Endothelial cell of umbilical vein (primary cell): Measurements from ENCODE around the gene OVOL3. TPM values are rescaled to one million over a fixed set of nuclear protein-coding genes. Genes with fewer than 3 reads are reported as not detected.
A peak's percentile ranks its signal among the peaks of the same experiment; 100 is the strongest.

ENCODE experiments used
- BruUV-seq: library from RNA; stranded (reverse); fragments of 400-500 nt; replicated peaks from 2 replicates; lab custom pipeline; 2021; lab: Mats Ljungman, UMichigan
- CTCF ChIA-PET: fragments of 300-600, 350-600 bp; sonication (Branson Sonifier 250); formaldehyde crosslinking; loops from one replicate; lab custom pipeline; 2021; ENCODE audit warnings: antibody characterized with exemption, inconsistent platforms; lab: Charles Lee
- POLR2A ChIA-PET: fragments of 300-600, 350-600 bp; sonication (Branson Sonifier 250); formaldehyde crosslinking; loops from one replicate; lab custom pipeline; 2021; ENCODE audit warnings: antibody characterized with exemption, inconsistent platforms; lab: Charles Lee
- DNase-seq: peaks from one replicate; pipeline ENCODE4 v3.0.0-alpha.2; 2011; ENCODE audit warnings: low read depth, low spot score
- FAIRE-seq: peaks from 2 replicates; lab custom pipeline; 2011; peaks lifted over from hg19 to GRCh38; lab: Jason Lieb, UNC
- H2AFZ ChIP-seq: 2 replicates; pipeline ENCODE4 v1.6.0; 2012; ENCODE audit warnings: low read depth, low read length, control low read depth, inconsistent platforms
- H3K27ac ChIP-seq: 2 replicates; pipeline ENCODE4 v1.5.1; 2011; ENCODE audit warnings: low read depth, mild to moderate bottlenecking, control low read depth, low read length, moderate library complexity; ENCODE audit not compliant: insufficient read depth
- H3K27me3 ChIP-seq, 2 experiments: 2 replicates each; pipeline versions ENCODE4 v1.6.0 to v1.6.1; 2011; ENCODE audit warnings: low read length in 2 of 2, mixed read lengths in 1 of 2; ENCODE audit not compliant: control insufficient read depth in 2 of 2, insufficient read depth in 2 of 2
- H3K36me3 ChIP-seq, 2 experiments: 2 replicates in 1 of 2; 3 replicates in 1 of 2; pipeline ENCODE4 v1.5.1; 2011; ENCODE audit warnings: low read length in 2 of 2, mild to moderate bottlenecking in 1 of 2, moderate library complexity in 1 of 2; ENCODE audit not compliant: control insufficient read depth in 2 of 2, insufficient read depth in 2 of 2; ENCODE audit errors: extremely low read depth in 1 of 2
- H3K4me1 ChIP-seq: 3 replicates; pipeline ENCODE4 v1.5.1; 2011; ENCODE audit warnings: mild to moderate bottlenecking, low read length; ENCODE audit not compliant: control insufficient read depth, insufficient read depth; ENCODE audit errors: extremely low read depth
- H3K4me2 ChIP-seq: 2 replicates; pipeline ENCODE4 v1.6.1; 2011; ENCODE audit warnings: low read length, control low read depth, mixed read lengths; ENCODE audit not compliant: insufficient read depth
- H3K4me3 ChIP-seq, 3 experiments: fragments of 200-600 bp in 1 of 3; sonication (generic), shearing (Covaris generic) in 1 of 3; replicated peaks in 1 of 3; 2 replicates each; pipeline ENCODE4 v1.5.1; 2011 to 2016; ENCODE audit warnings: control low read depth in 3 of 3, low read length in 3 of 3, mild to moderate bottlenecking in 2 of 3, inconsistent platforms in 1 of 3, low read depth in 1 of 3, moderate library complexity in 1 of 3; ENCODE audit not compliant: insufficient read depth in 1 of 3
- H3K79me2 ChIP-seq: 2 replicates; pipeline ENCODE4 v1.6.0; 2012; ENCODE audit warnings: low read length, inconsistent platforms; ENCODE audit not compliant: control insufficient read depth, insufficient read depth
- H3K9ac ChIP-seq: replicated peaks from 2 replicates; pipeline ENCODE3; 2011; ENCODE audit warnings: low read length, control low read depth; ENCODE audit not compliant: insufficient read depth; ENCODE audit errors: extremely low read depth
- H3K9me1 ChIP-seq: replicated peaks from 3 replicates; pipeline ENCODE4 v1.6.0; 2011; ENCODE audit warnings: mild to moderate bottlenecking, low read length; ENCODE audit not compliant: control insufficient read depth, insufficient read depth; ENCODE audit errors: extremely low read depth
- H3K9me3 ChIP-seq: replicated peaks from 2 replicates; pipeline ENCODE4 v1.5.1; 2012; ENCODE audit warnings: low read length, inconsistent platforms; ENCODE audit not compliant: control insufficient read depth, insufficient read depth
- H4K20me1 ChIP-seq: replicated peaks from 2 replicates; pipeline ENCODE3; 2011; ENCODE audit warnings: mild to moderate bottlenecking, low read length; ENCODE audit not compliant: control insufficient read depth, insufficient read depth; ENCODE audit errors: extremely low read depth
- EZH2 ChIP-seq: IDR thresholded peaks from 2 replicates; pipeline ENCODE4 v1.6.1; 2012; ENCODE audit warnings: borderline replicate concordance, low read depth, mild to moderate bottlenecking, moderate library complexity, low read length, inconsistent platforms; ENCODE audit not compliant: severe bottlenecking
- GATA2 ChIP-seq: IDR thresholded peaks from 2 replicates; pipeline ENCODE4 v1.7.0; 2011; ENCODE audit warnings: low read depth, mild to moderate bottlenecking, moderate library complexity, mixed read lengths, low read length; ENCODE audit not compliant: insufficient read length, insufficient read depth
- JUN ChIP-seq: IDR thresholded peaks from 2 replicates; pipeline ENCODE4 v1.6.1; 2011; ENCODE audit warnings: borderline replicate concordance, low read depth; ENCODE audit not compliant: insufficient read length, insufficient read depth
- MYC ChIP-seq: IDR thresholded peaks from one replicate; pipeline ENCODE4 v1.6.1; 2011; ENCODE audit warnings: mild to moderate bottlenecking, low read depth, low read length
- POLR2A ChIP-seq: IDR thresholded peaks from 2 replicates; pipeline ENCODE4 v1.6.1; 2012; ENCODE audit warnings: low read depth, mild to moderate bottlenecking, control low read depth, low read length
- dilution Hi-C: fragments of 300-500 bp; cut with MboI; formaldehyde crosslinking; loops from one replicate; pipeline ENCODE4 v1.15.0; 2019; ENCODE audit warnings: low sequenced_read_pairs; ENCODE audit not compliant: extremely low pct_ligation_motif_present
- intact Hi-C: fragments of 100-400 bp; cut with micrococcal nuclease; formaldehyde crosslinking; loops from one replicate; pipeline ENCODE4 v1.10.0; 2022
- polyA plus RNA-seq, 4 experiments: library from polyadenylated mRNA; depleted of rRNA in 3 of 4; stranded (reverse) in 3 of 4; unstranded in 1 of 4; fragments of >200 nt; gene quantifications; 2 replicates each; pipeline versions ENCODE4 v1.2.1 to v1.2.3, GENCODE V29; 2011 to 2012; ENCODE audit warnings: missing spikeins in 1 of 4
- total RNA-seq: library from RNA; stranded (reverse); gene quantifications from 2 replicates; pipeline ENCODE4 v1.2.3, GENCODE V29; 2021
- TF ChIP-seq, protein P1 (sequence below): IDR thresholded peaks from 2 replicates; pipeline ENCODE4 v1.6.1; 2011; ENCODE audit not compliant: insufficient read depth, insufficient read length

OVOL3 gene
- total and polyA plus RNA-seq, 2 donors (not counting 3 experiments of a cell fraction or from before 2014, with no cell fraction given) = not detected

DNA sequence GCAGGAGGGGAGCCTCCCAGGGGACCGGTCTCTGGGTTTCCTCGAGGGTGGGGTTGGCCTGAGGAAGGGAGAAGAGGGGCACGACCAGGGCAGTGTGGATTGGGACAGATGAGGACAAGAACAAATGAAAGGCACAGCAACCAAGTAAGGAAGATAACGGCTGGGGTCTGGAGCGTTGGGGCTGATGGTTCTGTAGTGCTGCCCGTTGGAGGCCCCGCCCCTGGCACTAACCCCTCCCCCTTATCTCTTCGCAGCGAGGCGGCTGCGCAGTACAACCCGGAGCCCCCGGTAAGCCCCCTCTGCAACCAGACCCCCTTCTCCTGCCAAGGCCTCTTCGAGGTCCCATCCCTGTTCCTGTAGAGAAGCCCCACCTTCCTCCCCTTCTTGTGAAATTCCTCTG is 31.1 kb downstream of the OVOL3 start:
- CTCF ChIA-PET = no interaction called here
- Histone ChIP-seq H3K4me2 (peak overlapping the region; percentile 52), H3K36me3 (peaks cover 12 to 34% of the 10 kb centered on the region in 2 experiments), H3K79me2 (peaks cover 21% of the 10 kb centered on the region), H4K20me1 (no peaks in the 10 kb centered on the region), H3K4me1 (peaks cover 14% of the 10 kb centered on the region), H3K9me3 (no peaks in the 10 kb centered on the region), H2AFZ (no peak overlapping the region), H3K27me3 (no peaks in the 10 kb centered on the region), H3K9ac (no peak overlapping the region), H3K4me3 (no peak overlapping the region), H3K27ac (no peak overlapping the region), H3K9me1 (no peaks in the 10 kb centered on the region)
- FAIRE-seq = no peak
- TF ChIP-seq POLR2A = no peak
- TF ChIP-seq, protein P1, sequence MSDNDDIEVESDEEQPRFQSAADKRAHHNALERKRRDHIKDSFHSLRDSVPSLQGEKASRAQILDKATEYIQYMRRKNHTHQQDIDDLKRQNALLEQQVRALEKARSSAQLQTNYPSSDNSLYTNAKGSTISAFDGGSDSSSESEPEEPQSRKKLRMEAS = no peak
- TF ChIP-seq MYC = no peak
- no peak for TF ChIP-seq JUN
- no peak for TF ChIP-seq EZH2
- TF ChIP-seq GATA2 = no peak
- POLR2A ChIA-PET = no interaction called here
- no peak for DNase-seq
- dilution Hi-C loops = no loop called here
- intact Hi-C loops = no loop called here
- BruUV-seq = no TSS peak

DNA sequence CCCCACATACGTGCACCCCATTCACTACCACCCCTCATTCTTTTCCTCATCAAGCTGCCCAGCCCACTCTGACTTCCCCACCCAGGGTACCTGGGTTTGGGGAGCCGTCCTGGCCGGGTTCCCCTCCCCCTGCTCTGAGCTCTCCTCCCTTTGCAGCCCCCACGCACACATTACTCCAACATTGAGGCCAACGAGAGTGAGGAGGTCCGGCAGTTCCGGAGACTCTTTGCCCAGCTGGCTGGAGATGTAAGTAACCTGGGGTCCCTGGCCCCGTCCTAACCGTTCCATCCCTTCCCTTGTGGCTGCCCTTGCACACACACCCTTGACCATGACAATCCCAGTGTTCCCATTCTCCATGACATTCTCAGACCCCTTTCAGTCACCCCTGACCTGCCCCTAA is 31.6 kb downstream of the OVOL3 start:
- BruUV-seq = no TSS peak
- DNase-seq = no peak
- Histone ChIP-seq H4K20me1 (no peaks in the 10 kb centered on the region), H2AFZ (no peak overlapping the region), H3K36me3 (peaks cover 12 to 36% of the 10 kb centered on the region in 2 experiments), H3K4me2 (no peak overlapping the region), H3K27me3 (no peaks in the 10 kb centered on the region), H3K9me3 (no peaks in the 10 kb centered on the region), H3K79me2 (peaks cover 21% of the 10 kb centered on the region), H3K27ac (no peak overlapping the region), H3K9ac (no peak overlapping the region), H3K9me1 (no peaks in the 10 kb centered on the region), H3K4me1 (peaks cover 12% of the 10 kb centered on the region), H3K4me3 (no peak overlapping the region)
- TF ChIP-seq MYC = no peak
- FAIRE-seq = no peak
- CTCF ChIA-PET = no interaction called here
- POLR2A ChIA-PET = no interaction called here
- dilution Hi-C loops = no loop called here
- intact Hi-C loops = no loop called here
